Endothelial cell of umbilical vein (primary cell): ENCODE measurements around the gene UBASH3B.

Experiments
- CTCF ChIP-seq, 2 donors: IDR thresholded peaks; 1 replicate in 1 of 2; 2 replicates in 1 of 2; pipeline ENCODE4 v1.5.1; 2011; ENCODE audit warnings: low read length in 2 of 2, mild to moderate bottlenecking in 2 of 2, moderate library complexity in 2 of 2, control low read depth in 1 of 2, inconsistent platforms in 1 of 2, low read depth in 1 of 2; ENCODE audit not compliant: insufficient read depth in 1 of 2; ENCODE audit errors: extremely low read depth in 1 of 2
- POLR2A ChIP-seq: IDR thresholded peaks from 2 replicates; pipeline ENCODE4 v1.6.1; 2012; ENCODE audit warnings: low read depth, mild to moderate bottlenecking, control low read depth, low read length

- TF ChIP-seq CTCF (IDR thresholded peaks at IDR 0.05; ENCODE audit: extremely low read depth in 1 of 2, insufficient read depth in 1 of 2, low read depth in 1 of 2, low read length in 2 of 2), result no peak
- TF ChIP-seq POLR2A, result no peak
These were observed 197.3 kb downstream of the UBASH3B start for GRCh38 chr11:122852796-122853160.
